ENCODE measurements around the gene SMTNL2. TPM values are rescaled to one million over a fixed set of nuclear protein-coding genes. Genes with fewer than 3 reads are reported as not detected.

Gene SMTNL2
- total RNA-seq, 1 experiment from 2014 or later = 2.7 TPM

DNA sequence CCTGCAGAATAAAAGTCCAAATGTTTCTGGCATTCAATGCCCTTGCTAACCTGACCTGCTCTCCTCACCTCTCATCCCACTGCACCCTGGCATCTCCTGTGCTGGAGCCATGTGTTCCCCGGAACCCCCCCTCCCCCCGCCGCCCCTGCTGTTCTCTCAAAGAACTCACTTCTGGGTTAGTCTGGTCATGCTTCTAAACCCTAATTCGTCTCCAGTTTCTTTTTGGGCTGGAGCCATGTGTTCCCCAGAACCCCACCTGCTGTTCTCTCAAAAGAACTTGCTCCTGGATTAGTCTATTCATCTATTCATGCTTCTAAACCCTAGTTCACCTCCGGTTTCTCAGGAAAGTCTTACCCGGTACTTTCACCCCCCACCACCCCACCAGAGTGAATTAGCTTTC, 58.0 kb downstream of the SMTNL2 start:
- TF ChIP-seq, protein P1, sequence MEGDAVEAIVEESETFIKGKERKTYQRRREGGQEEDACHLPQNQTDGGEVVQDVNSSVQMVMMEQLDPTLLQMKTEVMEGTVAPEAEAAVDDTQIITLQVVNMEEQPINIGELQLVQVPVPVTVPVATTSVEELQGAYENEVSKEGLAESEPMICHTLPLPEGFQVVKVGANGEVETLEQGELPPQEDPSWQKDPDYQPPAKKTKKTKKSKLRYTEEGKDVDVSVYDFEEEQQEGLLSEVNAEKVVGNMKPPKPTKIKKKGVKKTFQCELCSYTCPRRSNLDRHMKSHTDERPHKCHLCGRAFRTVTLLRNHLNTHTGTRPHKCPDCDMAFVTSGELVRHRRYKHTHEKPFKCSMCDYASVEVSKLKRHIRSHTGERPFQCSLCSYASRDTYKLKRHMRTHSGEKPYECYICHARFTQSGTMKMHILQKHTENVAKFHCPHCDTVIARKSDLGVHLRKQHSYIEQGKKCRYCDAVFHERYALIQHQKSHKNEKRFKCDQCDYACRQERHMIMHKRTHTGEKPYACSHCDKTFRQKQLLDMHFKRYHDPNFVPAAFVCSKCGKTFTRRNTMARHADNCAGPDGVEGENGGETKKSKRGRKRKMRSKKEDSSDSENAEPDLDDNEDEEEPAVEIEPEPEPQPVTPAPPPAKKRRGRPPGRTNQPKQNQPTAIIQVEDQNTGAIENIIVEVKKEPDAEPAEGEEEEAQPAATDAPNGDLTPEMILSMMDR (IDR thresholded peaks at IDR 0.05) = no peak
- CTCF ChIA-PET = interaction anchor here (1.1 to 1.3 kb wide), 2 partner anchors 14 to 16 kb away, joined by 4 read pairs; no protein-coding TSS in a partner anchor
- POLR2A ChIA-PET = no interaction called here
- H3K27ac Mint-ChIP-seq = no peak overlapping the region
- H3K4me1 Mint-ChIP-seq = peaks cover 33% of the 10 kb centered on the region
- H3K27me3 Mint-ChIP-seq (ENCODE audit: low read depth) = peaks cover 80% of the 10 kb centered on the region
- H3K4me3 Mint-ChIP-seq = peak overlapping the region; percentile 80
- H3K9me3 Mint-ChIP-seq = peaks cover 6% of the 10 kb centered on the region
- ATAC-seq = no peak
- no peak for DNase-seq (ENCODE audit: low spot score)
- H3K36me3 Mint-ChIP-seq = no peaks in the 10 kb centered on the region

DNA sequence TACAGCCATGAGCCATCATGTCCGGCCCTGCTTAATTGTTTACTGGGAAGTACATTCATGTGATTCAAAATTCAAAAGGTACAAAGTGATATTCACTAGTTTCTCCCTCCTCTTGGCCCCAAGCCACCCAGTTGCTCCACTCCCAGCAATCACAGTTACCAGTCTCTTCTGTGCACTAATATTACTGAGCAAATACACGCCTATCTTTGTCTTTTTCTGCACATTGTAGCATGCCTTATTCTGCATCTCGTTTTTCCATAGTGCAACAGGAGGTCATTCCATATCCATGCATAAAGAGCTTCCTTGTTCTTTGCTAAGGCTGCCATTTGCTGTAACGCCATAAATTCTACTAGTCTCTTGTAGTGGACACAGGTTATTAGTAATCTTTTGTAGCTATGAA, 59.3 kb downstream of the SMTNL2 start:
- no peak for ATAC-seq
- ChIA-PET POLR2A (no interaction called here), CTCF (no interaction called here)
- Mint-ChIP-seq H3K9me3 (peaks cover 6% of the 10 kb centered on the region), H3K4me1 (peaks cover 30% of the 10 kb centered on the region), H3K27ac (no peak overlapping the region), H3K36me3 (no peaks in the 10 kb centered on the region), H3K27me3 (ENCODE audit: low read depth) (peaks cover 67% of the 10 kb centered on the region), H3K4me3 (no peak overlapping the region)
- DNase-seq (ENCODE audit: low spot score) = no peak
- no peak for TF ChIP-seq FOXK1 (CRISPR knock-in tag; IDR thresholded peaks at IDR 0.05)
- TF ChIP-seq, protein P2, sequence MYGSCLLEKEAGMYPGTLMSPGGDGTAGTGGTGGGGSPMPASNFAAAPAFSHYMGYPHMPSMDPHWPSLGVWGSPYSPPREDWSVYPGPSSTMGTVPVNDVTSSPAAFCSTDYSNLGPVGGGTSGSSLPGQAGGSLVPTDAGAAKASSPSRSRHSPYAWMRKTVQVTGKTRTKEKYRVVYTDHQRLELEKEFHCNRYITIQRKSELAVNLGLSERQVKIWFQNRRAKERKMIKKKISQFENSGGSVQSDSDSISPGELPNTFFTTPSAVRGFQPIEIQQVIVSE (CRISPR knock-in tag; IDR thresholded peaks at IDR 0.05; ENCODE audit: borderline replicate concordance) = no peak

DNA sequence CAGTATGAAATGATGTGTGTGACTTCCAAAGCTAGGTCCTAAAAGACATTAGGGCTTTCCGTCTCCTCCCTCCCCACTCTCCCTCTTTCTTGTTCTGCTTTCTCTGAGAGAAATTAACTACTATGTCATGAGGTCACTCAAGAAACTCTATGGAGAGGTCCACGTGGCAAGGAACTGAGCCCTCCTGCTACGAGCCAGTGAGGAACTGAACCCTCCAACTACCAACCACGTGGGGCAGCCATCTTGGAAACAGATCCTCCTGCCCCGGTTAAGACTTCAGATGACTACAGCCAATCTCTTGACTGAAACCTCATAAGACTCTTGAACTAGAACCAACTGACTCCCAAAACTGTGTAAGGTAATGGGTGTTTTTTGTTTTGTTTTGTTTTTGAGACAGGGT, 61.3 kb downstream of the SMTNL2 start:
- Mint-ChIP-seq H3K27me3 (ENCODE audit: low read depth) (peaks cover 51% of the 10 kb centered on the region), H3K4me3 (no peak overlapping the region), H3K36me3 (no peaks in the 10 kb centered on the region), H3K9me3 (peaks cover 6% of the 10 kb centered on the region), H3K4me1 (peaks cover 23% of the 10 kb centered on the region), H3K27ac (no peak overlapping the region)
- CTCF ChIA-PET = interaction anchor here (1.4 kb wide), 1 partner anchor 79 kb away, joined by 3 read pairs; no protein-coding TSS in a partner anchor
- ATAC-seq (no peak), DNase-seq (ENCODE audit: low spot score) (no peak)
- POLR2A ChIA-PET = no interaction called here
- no peak for TF ChIP-seq FOXP1 (CRISPR knock-in tag; IDR thresholded peaks at IDR 0.05; ENCODE audit: borderline replicate concordance)
- no peak for TF ChIP-seq FOXJ3 (CRISPR knock-in tag; IDR thresholded peaks at IDR 0.05; ENCODE audit: borderline replicate concordance)
- TF ChIP-seq, protein P3, sequence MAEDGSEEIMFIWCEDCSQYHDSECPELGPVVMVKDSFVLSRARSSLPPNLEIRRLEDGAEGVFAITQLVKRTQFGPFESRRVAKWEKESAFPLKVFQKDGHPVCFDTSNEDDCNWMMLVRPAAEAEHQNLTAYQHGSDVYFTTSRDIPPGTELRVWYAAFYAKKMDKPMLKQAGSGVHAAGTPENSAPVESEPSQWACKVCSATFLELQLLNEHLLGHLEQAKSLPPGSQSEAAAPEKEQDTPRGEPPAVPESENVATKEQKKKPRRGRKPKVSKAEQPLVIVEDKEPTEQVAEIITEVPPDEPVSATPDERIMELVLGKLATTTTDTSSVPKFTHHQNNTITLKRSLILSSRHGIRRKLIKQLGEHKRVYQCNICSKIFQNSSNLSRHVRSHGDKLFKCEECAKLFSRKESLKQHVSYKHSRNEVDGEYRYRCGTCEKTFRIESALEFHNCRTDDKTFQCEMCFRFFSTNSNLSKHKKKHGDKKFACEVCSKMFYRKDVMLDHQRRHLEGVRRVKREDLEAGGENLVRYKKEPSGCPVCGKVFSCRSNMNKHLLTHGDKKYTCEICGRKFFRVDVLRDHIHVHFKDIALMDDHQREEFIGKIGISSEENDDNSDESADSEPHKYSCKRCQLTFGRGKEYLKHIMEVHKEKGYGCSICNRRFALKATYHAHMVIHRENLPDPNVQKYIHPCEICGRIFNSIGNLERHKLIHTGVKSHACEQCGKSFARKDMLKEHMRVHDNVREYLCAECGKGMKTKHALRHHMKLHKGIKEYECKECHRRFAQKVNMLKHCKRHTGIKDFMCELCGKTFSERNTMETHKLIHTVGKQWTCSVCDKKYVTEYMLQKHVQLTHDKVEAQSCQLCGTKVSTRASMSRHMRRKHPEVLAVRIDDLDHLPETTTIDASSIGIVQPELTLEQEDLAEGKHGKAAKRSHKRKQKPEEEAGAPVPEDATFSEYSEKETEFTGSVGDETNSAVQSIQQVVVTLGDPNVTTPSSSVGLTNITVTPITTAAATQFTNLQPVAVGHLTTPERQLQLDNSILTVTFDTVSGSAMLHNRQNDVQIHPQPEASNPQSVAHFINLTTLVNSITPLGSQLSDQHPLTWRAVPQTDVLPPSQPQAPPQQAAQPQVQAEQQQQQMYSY (CRISPR knock-in tag; IDR thresholded peaks at IDR 0.05) = no peak
- no peak for TF ChIP-seq HMGA2 (CRISPR knock-in tag; IDR thresholded peaks at IDR 0.05)
- TF ChIP-seq, protein P4, sequence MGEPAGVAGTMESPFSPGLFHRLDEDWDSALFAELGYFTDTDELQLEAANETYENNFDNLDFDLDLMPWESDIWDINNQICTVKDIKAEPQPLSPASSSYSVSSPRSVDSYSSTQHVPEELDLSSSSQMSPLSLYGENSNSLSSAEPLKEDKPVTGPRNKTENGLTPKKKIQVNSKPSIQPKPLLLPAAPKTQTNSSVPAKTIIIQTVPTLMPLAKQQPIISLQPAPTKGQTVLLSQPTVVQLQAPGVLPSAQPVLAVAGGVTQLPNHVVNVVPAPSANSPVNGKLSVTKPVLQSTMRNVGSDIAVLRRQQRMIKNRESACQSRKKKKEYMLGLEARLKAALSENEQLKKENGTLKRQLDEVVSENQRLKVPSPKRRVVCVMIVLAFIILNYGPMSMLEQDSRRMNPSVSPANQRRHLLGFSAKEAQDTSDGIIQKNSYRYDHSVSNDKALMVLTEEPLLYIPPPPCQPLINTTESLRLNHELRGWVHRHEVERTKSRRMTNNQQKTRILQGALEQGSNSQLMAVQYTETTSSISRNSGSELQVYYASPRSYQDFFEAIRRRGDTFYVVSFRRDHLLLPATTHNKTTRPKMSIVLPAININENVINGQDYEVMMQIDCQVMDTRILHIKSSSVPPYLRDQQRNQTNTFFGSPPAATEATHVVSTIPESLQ (CRISPR knock-in tag; IDR thresholded peaks at IDR 0.05) = no peak
- TF ChIP-seq, protein P2 (CRISPR knock-in tag; IDR thresholded peaks at IDR 0.05; ENCODE audit: borderline replicate concordance) = no peak
- no peak for TF ChIP-seq ZNF317 (CRISPR knock-in tag; IDR thresholded peaks at IDR 0.05; ENCODE audit: borderline replicate concordance, low read depth)
- TF ChIP-seq ZNF121 (CRISPR knock-in tag; IDR thresholded peaks at IDR 0.05) = no peak
- TF ChIP-seq, protein P5, sequence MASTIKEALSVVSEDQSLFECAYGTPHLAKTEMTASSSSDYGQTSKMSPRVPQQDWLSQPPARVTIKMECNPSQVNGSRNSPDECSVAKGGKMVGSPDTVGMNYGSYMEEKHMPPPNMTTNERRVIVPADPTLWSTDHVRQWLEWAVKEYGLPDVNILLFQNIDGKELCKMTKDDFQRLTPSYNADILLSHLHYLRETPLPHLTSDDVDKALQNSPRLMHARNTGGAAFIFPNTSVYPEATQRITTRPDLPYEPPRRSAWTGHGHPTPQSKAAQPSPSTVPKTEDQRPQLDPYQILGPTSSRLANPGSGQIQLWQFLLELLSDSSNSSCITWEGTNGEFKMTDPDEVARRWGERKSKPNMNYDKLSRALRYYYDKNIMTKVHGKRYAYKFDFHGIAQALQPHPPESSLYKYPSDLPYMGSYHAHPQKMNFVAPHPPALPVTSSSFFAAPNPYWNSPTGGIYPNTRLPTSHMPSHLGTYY (CRISPR knock-in tag; IDR thresholded peaks at IDR 0.05) = no peak
- TF ChIP-seq, protein P6, sequence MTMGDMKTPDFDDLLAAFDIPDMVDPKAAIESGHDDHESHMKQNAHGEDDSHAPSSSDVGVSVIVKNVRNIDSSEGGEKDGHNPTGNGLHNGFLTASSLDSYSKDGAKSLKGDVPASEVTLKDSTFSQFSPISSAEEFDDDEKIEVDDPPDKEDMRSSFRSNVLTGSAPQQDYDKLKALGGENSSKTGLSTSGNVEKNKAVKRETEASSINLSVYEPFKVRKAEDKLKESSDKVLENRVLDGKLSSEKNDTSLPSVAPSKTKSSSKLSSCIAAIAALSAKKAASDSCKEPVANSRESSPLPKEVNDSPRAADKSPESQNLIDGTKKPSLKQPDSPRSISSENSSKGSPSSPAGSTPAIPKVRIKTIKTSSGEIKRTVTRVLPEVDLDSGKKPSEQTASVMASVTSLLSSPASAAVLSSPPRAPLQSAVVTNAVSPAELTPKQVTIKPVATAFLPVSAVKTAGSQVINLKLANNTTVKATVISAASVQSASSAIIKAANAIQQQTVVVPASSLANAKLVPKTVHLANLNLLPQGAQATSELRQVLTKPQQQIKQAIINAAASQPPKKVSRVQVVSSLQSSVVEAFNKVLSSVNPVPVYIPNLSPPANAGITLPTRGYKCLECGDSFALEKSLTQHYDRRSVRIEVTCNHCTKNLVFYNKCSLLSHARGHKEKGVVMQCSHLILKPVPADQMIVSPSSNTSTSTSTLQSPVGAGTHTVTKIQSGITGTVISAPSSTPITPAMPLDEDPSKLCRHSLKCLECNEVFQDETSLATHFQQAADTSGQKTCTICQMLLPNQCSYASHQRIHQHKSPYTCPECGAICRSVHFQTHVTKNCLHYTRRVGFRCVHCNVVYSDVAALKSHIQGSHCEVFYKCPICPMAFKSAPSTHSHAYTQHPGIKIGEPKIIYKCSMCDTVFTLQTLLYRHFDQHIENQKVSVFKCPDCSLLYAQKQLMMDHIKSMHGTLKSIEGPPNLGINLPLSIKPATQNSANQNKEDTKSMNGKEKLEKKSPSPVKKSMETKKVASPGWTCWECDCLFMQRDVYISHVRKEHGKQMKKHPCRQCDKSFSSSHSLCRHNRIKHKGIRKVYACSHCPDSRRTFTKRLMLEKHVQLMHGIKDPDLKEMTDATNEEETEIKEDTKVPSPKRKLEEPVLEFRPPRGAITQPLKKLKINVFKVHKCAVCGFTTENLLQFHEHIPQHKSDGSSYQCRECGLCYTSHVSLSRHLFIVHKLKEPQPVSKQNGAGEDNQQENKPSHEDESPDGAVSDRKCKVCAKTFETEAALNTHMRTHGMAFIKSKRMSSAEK (CRISPR knock-in tag; IDR thresholded peaks at IDR 0.05; ENCODE audit: borderline replicate concordance) = no peak
- TF ChIP-seq CREB1 (CRISPR knock-in tag; IDR thresholded peaks at IDR 0.05) = no peak
- TF ChIP-seq, protein P7, sequence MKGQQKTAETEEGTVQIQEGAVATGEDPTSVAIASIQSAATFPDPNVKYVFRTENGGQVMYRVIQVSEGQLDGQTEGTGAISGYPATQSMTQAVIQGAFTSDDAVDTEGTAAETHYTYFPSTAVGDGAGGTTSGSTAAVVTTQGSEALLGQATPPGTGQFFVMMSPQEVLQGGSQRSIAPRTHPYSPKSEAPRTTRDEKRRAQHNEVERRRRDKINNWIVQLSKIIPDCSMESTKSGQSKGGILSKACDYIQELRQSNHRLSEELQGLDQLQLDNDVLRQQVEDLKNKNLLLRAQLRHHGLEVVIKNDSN (CRISPR knock-in tag; IDR thresholded peaks at IDR 0.05) = no peak
- TF ChIP-seq ESRRA (CRISPR knock-in tag; IDR thresholded peaks at IDR 0.05; ENCODE audit: borderline replicate concordance) = no peak
- TF ChIP-seq KAT7 (CRISPR knock-in tag; IDR thresholded peaks at IDR 0.05; ENCODE audit: borderline replicate concordance) = no peak

Data from WTC11 (cell line).